ENCODE data around the gene GTF2H4. TPM values are rescaled to one million over a fixed set of nuclear protein-coding genes. Genes with fewer than 3 reads are reported as not detected.

Gene GTF2H4
- total and polyA plus RNA-seq, 10 of the 15 experiments (the other 5 are each of a cell fraction or from before 2014, with no cell fraction given): 1.1 to 43.8 (median 18.9) TPM

- POLR2A ChIA-PET: interaction anchor here (0.7 kb wide), 1 partner anchor 502 kb away, joined by 4 read pairs; no protein-coding TSS in a partner anchor
- SMC1A ChIA-PET (ENCODE audit: uncharacterized antibody, unreplicated experiment): interaction anchor here (1.0 kb wide), 1 partner anchor 16 kb away, joined by 3 read pairs; the partner anchor contains the start of gene GTF2H4
- H3K27ac ChIP-seq (ENCODE audit: control insufficient read depth, insufficient read depth): no peak overlapping the region
- CTCF ChIA-PET: no interaction called here
- H3K4me1 ChIP-seq (ENCODE audit: control insufficient read depth, insufficient read depth, low read length): no peaks in the 10 kb centered on the region; the same call in 1 of the 2 replicates
- TF ChIP-seq SIN3A (IDR thresholded peaks at IDR 0.05; ENCODE audit: low read depth, low read length) (no peak), BRCA1 (IDR thresholded peaks at IDR 0.05; ENCODE audit: low read depth, low read length) (no peak), TCF3 (IDR thresholded peaks at IDR 0.05; ENCODE audit: borderline replicate concordance, insufficient read depth, low read depth, low read length) (no peak), PML (IDR thresholded peaks at IDR 0.05; ENCODE audit: low read length) (no peak), BCLAF1 (IDR thresholded peaks at IDR 0.05) (no peak), NRF1 (conservative IDR thresholded peaks at IDR 0.05; ENCODE audit: low read depth, low read length) (no peak), ZZZ3 (IDR thresholded peaks at IDR 0.05; ENCODE audit: control insufficient read depth, insufficient read length, low read depth) (no peak), SREBF2 (IDR thresholded peaks at IDR 0.05; ENCODE audit: low read length) (no peak), CBFB (IDR thresholded peaks at IDR 0.05; ENCODE audit: low read depth) (no peak), HDAC6 (IDR thresholded peaks at IDR 0.05; ENCODE audit: unreplicated experiment) (no peak), TARDBP (IDR thresholded peaks at IDR 0.05; ENCODE audit: borderline replicate concordance) (no peak), MYB (IDR thresholded peaks at IDR 0.05; ENCODE audit: borderline replicate concordance, low read depth, low read length) (no peak), RUNX3 (IDR thresholded peaks at IDR 0.05; ENCODE audit: low read length) (no peak)
- H2AFZ ChIP-seq (ENCODE audit: control insufficient read depth, low read depth, low read length): no peak overlapping the region
- no peak overlapping the region for H3K4me2 ChIP-seq (ENCODE audit: control insufficient read depth, insufficient read depth)
- H4K20me1 ChIP-seq (ENCODE audit: control insufficient read depth, insufficient read depth): no peaks in the 10 kb centered on the region
- RAD21 ChIA-PET (ENCODE audit: unreplicated experiment): no interaction called here
- 67% methylated on average over 21 of the region's 21 CpGs for WGBS (ENCODE audit: insufficient coverage, insufficient replicate concordance, low lambda C conversion rate, missing lambda C conversion rate)
- in situ Hi-C loops (cut with MboI): no loop called here
- peaks cover 0 to 6% of the 10 kb centered on the region in 2 experiments; a peak in 3 of 4 replicates for H3K36me3 ChIP-seq (ENCODE audit: control insufficient read depth in 2 of 2, insufficient read depth in 2 of 2, low read length in 1 of 2)
- H3K9ac ChIP-seq (ENCODE audit: control insufficient read depth, insufficient read depth, low read length): no peak overlapping the region
- no peak for DNase-seq (ENCODE audit: low read depth, low spot score)
- no TSS peak for BruUV-seq (replicated peaks)
- no peaks in the 10 kb centered on the region; the same call in 1 of the 2 replicates for H3K79me2 ChIP-seq (ENCODE audit: control insufficient read depth, insufficient read depth, low read length)
- no peak for ATAC-seq
- no peak overlapping the region for H3K4me3 ChIP-seq
- no peaks in the 10 kb centered on the region for H3K9me3 ChIP-seq (replicated peaks; ENCODE audit: control insufficient read depth, insufficient read depth, low read length)
- H3K27me3 ChIP-seq (replicated peaks in 1 of 2; ENCODE audit: control insufficient read depth in 2 of 2, insufficient read depth in 2 of 2, low read length in 1 of 2): no peaks in the 10 kb centered on the region
- intact Hi-C loops (cut with micrococcal nuclease; ENCODE audit: unreplicated experiment): no loop called here
- FAIRE-seq: no peak
Observed at GRCh38 chr6:30891816-30892538, 16.0 kb upstream of the GTF2H4 start.
